OCI-LY7 (cell line): ENCODE measurements around the gene NAALADL2. TPM values are rescaled to one million over a fixed set of nuclear protein-coding genes. Genes with fewer than 3 reads are reported as not detected.

ENCODE experiments used
- BruUV-seq: library from RNA; stranded (reverse); fragments of 400-500 nt; replicated peaks from 2 replicates; lab custom pipeline; 2021; lab: Mats Ljungman, UMichigan
- CTCF ChIA-PET: fragments of 300-600 bp; sonication (Branson Sonifier 250); formaldehyde crosslinking; loops from one replicate; lab custom pipeline; 2022; ENCODE audit warnings: antibody characterized with exemption; ENCODE audit not compliant: unreplicated experiment; lab: Charles Lee
- POLR2A ChIA-PET: fragments of 300-600 bp; sonication (Branson Sonifier 250); formaldehyde crosslinking; loops from one replicate; lab custom pipeline; 2022; ENCODE audit warnings: antibody characterized with exemption; lab: Charles Lee
- DNase-seq: peaks from one replicate; pipeline ENCODE4 v3.0.0-alpha.2; 2015; ENCODE audit warnings: low spot score
- H2AFZ ChIP-seq: fragments of 200-600 bp; sonication (generic), shearing (Covaris generic); 2 replicates; pipeline ENCODE4 v1.6.1; 2014; ENCODE audit warnings: mild to moderate bottlenecking, antibody characterized with exemption, low read length, moderate library complexity
- H3K27ac ChIP-seq: fragments of 200-600 bp; sonication (generic); 2 replicates; pipeline ENCODE4 v1.5.1; 2014; ENCODE audit warnings: mixed run types, low read depth, mild to moderate bottlenecking, moderate library complexity, low read length, inconsistent platforms; ENCODE audit not compliant: poor library complexity, severe bottlenecking
- H3K36me3 ChIP-seq: fragments of 200-600 bp; sonication (generic); 2 replicates; pipeline ENCODE4 v1.6.1; 2014; ENCODE audit warnings: mild to moderate bottlenecking, antibody characterized with exemption, low read length, moderate library complexity, mixed read lengths; ENCODE audit not compliant: insufficient read depth
- H3K4me1 ChIP-seq: fragments of 200-600 bp; sonication (generic); 2 replicates; pipeline ENCODE4 v1.5.1; 2014; ENCODE audit warnings: mild to moderate bottlenecking, low read length; ENCODE audit not compliant: insufficient read depth, poor library complexity, severe bottlenecking
- H3K4me2 ChIP-seq: fragments of 200-600 bp; sonication (generic); 2 replicates; pipeline ENCODE4 v1.6.1; 2014; ENCODE audit warnings: mild to moderate bottlenecking, low read length
- H3K4me3 ChIP-seq: fragments of 200-600 bp; sonication (generic); 2 replicates; pipeline ENCODE4 v1.5.1; 2014; ENCODE audit warnings: mild to moderate bottlenecking, low read depth, low read length; ENCODE audit not compliant: poor library complexity, severe bottlenecking
- H3K79me2 ChIP-seq: fragments of 200-600 bp; sonication (generic); 2 replicates; pipeline ENCODE4 v1.6.1; 2016; ENCODE audit warnings: low read depth, mild to moderate bottlenecking, low read length, moderate library complexity, mixed read lengths; ENCODE audit not compliant: insufficient read depth
- H3K9me2 ChIP-seq: fragments of 200-600 bp; sonication (generic); 2 replicates; pipeline ENCODE4 v1.6.1; 2016; ENCODE audit warnings: mild to moderate bottlenecking, low read length, mixed read lengths; ENCODE audit not compliant: insufficient read depth
- H3K9me3 ChIP-seq: fragments of 200-600 bp; sonication (generic); 2 replicates; pipeline ENCODE4 v1.6.1; 2014; ENCODE audit warnings: mild to moderate bottlenecking, mixed run types, low read length, mixed read lengths
- H4K20me1 ChIP-seq: fragments of 200-600 bp; sonication (generic); 2 replicates; pipeline ENCODE4 v1.6.1; 2014; ENCODE audit warnings: mild to moderate bottlenecking, antibody characterized with exemption, low read length, moderate library complexity, mixed read lengths; ENCODE audit not compliant: insufficient read depth
- EZH2phosphoT487 ChIP-seq: fragments of 200-600 bp; sonication (generic); IDR thresholded peaks from 2 replicates; pipeline ENCODE4 v1.6.1; 2018; ENCODE audit warnings: low read depth, borderline replicate concordance, mild to moderate bottlenecking, mixed run types, antibody characterized with exemption, low read length, moderate library complexity, mixed read lengths
- intact Hi-C: fragments of 100-400 bp; cut with micrococcal nuclease; formaldehyde crosslinking; loops from one replicate; pipeline ENCODE4 v1.10.0; 2022; ENCODE audit not compliant: unreplicated experiment
- total RNA-seq, 2 experiments: library from RNA; depleted of rRNA in 1 of 2; stranded (reverse); fragments of >200 nt in 1 of 2; shearing (Covaris generic) in 1 of 2; gene quantifications; 2 replicates each; pipeline ENCODE4 v1.2.3, GENCODE V29; 2014 to 2022
- TF ChIP-seq, protein P1 (sequence below): fragments of 200-600 bp; sonication (generic); conservative IDR thresholded peaks from 2 replicates; pipeline ENCODE4 v1.5.1; 2014; ENCODE audit warnings: mild to moderate bottlenecking, antibody characterized with exemption, low read length, moderate library complexity, mixed read lengths

The NAALADL2 gene
- total RNA-seq, 2 experiments from 2014 or later = 0.25 to 0.70 TPM

DNA sequence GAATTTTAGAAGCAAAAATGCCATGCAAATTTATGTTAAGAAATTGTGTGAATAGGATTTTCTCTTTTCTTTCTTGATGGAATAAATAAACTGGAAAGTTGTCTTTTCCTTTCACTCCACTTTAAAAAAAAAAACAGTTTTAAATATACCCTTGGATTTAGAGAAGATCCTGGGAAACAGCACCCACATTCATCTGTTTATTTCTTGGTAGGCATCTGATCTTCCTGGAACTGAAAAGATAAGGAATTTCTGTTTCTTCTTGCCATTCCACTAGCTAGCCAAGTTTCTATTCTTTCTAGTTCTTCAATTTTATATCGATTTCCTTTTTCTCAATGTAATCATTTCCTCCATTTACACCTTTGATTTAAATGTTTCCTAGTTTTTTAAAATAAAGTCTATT, 420.8 kb downstream of the NAALADL2 start:
- TF ChIP-seq, protein P1, sequence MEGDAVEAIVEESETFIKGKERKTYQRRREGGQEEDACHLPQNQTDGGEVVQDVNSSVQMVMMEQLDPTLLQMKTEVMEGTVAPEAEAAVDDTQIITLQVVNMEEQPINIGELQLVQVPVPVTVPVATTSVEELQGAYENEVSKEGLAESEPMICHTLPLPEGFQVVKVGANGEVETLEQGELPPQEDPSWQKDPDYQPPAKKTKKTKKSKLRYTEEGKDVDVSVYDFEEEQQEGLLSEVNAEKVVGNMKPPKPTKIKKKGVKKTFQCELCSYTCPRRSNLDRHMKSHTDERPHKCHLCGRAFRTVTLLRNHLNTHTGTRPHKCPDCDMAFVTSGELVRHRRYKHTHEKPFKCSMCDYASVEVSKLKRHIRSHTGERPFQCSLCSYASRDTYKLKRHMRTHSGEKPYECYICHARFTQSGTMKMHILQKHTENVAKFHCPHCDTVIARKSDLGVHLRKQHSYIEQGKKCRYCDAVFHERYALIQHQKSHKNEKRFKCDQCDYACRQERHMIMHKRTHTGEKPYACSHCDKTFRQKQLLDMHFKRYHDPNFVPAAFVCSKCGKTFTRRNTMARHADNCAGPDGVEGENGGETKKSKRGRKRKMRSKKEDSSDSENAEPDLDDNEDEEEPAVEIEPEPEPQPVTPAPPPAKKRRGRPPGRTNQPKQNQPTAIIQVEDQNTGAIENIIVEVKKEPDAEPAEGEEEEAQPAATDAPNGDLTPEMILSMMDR = no peak
- TF ChIP-seq EZH2phosphoT487 = no peak
- POLR2A ChIA-PET = interaction anchor here (0.6 kb wide), 1 partner anchor 136 kb away, joined by 3 read pairs; no protein-coding TSS in a partner anchor
- intact Hi-C loops = no loop called here
- no TSS peak for BruUV-seq
- H3K36me3 ChIP-seq = no peaks in the 10 kb centered on the region
- H3K79me2 ChIP-seq = no peaks in the 10 kb centered on the region
- DNase-seq = no peak
- H4K20me1 ChIP-seq = no peaks in the 10 kb centered on the region
- CTCF ChIA-PET = no interaction called here
- H3K4me1 ChIP-seq = no peaks in the 10 kb centered on the region
- no peaks in the 10 kb centered on the region for H3K9me3 ChIP-seq
- H3K4me2 ChIP-seq = no peak overlapping the region
- no peak overlapping the region for H3K27ac ChIP-seq
- no peak overlapping the region for H2AFZ ChIP-seq
- no peaks in the 10 kb centered on the region for H3K9me2 ChIP-seq
- no peak overlapping the region for H3K4me3 ChIP-seq

DNA sequence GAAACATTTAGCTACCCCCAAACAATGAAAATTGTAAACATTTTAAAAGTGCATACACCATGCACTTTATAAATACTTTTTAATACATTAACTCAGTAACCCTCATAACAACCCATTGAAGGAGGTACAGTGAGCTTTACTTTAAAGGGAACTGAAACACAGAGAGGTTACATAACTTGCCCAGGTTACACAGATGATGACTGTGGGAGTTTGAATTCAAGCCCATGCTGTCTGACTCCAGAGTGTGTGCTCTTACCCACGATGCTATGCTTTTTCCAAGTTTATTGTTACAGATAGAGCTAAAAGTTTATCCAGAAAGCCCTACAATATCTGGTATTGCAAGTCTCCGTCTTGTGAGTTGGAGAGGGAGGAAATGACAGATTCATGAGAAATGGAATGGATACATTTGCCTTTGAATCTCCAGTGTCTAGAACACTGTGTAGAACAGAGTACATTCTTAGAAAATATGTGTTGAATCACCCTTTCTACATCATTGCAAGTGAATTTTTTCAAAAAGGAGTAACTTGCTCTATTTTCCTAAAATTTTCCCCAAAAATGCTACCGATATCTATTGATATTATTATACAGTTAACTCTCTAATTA, 428.3 kb downstream of the NAALADL2 start:
- Histone ChIP-seq H2AFZ (no peak overlapping the region), H4K20me1 (no peaks in the 10 kb centered on the region), H3K9me2 (no peaks in the 10 kb centered on the region), H3K27ac (no peak overlapping the region), H3K4me3 (no peak overlapping the region), H3K9me3 (no peaks in the 10 kb centered on the region), H3K4me2 (no peak overlapping the region), H3K79me2 (no peaks in the 10 kb centered on the region), H3K36me3 (no peaks in the 10 kb centered on the region), H3K4me1 (no peaks in the 10 kb centered on the region)
- no TSS peak for BruUV-seq
- POLR2A ChIA-PET = interaction anchor here (0.5 kb wide), 1 partner anchor 557 kb away, joined by 3 read pairs; no protein-coding TSS in a partner anchor
- DNase-seq = no peak
- CTCF ChIA-PET = no interaction called here
- intact Hi-C loops = no loop called here
- TF ChIP-seq, protein P1 = no peak
- TF ChIP-seq EZH2phosphoT487 = no peak

DNA sequence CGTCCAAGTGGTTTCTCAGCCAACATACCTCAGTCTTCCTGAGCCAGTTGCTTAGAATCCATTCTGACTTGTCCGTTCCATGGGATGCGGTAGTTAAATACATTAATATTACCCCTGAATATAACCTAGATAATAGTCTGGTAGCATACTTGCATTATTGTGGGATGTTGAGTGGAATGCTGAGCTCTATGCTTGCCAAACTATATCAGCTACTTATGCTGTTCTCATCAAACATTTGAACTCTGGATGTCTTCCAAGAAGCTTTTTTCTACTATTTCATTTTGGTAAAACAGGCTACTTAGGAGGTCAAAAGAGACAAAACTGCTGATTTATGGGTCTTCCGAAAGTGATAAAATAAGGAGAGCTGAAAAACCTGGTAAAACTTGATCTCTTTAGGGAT, 429.5 kb downstream of the NAALADL2 start:
- Histone ChIP-seq H3K4me3 (no peak overlapping the region), H3K4me2 (no peak overlapping the region), H2AFZ (no peak overlapping the region), H3K79me2 (no peaks in the 10 kb centered on the region), H3K9me2 (no peaks in the 10 kb centered on the region), H3K9me3 (no peaks in the 10 kb centered on the region), H3K4me1 (no peaks in the 10 kb centered on the region), H4K20me1 (no peaks in the 10 kb centered on the region), H3K27ac (no peak overlapping the region), H3K36me3 (no peaks in the 10 kb centered on the region)
- POLR2A ChIA-PET = interaction anchor here (0.7 kb wide), 1 partner anchor 383 kb away, joined by 3 read pairs; no protein-coding TSS in a partner anchor
- BruUV-seq = no TSS peak
- no peak for TF ChIP-seq EZH2phosphoT487
- TF ChIP-seq, protein P1 = no peak
- intact Hi-C loops = no loop called here
- DNase-seq = no peak
- CTCF ChIA-PET = no interaction called here
